ENCODE data around the gene LARGE1.

Gene LARGE1

DNA sequence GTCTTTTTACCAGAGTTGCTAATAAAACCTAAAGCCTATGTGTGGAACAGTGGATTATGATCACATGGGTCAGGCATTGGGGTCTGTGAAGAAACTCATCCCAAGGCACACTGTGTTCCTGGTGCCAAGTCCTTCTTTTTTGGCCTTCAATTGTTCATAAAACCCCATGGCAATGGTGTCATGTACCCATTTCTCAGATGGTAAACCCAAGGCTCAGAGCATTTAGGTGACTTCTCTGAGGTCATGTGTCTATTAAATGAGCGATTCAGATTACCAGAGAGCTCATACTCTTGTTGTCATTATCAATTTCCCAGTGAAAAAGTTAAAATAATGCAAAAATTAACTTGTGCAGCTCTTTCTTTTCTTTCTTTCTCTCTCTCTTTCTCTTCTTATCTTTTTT, 589.3 kb downstream of the LARGE1 start:
- no peak overlapping the region for H3K27ac ChIP-seq
- no peak for TF ChIP-seq ZFX (IDR thresholded peaks at IDR 0.05; ENCODE audit: borderline replicate concordance)
- TF ChIP-seq, protein P1, sequence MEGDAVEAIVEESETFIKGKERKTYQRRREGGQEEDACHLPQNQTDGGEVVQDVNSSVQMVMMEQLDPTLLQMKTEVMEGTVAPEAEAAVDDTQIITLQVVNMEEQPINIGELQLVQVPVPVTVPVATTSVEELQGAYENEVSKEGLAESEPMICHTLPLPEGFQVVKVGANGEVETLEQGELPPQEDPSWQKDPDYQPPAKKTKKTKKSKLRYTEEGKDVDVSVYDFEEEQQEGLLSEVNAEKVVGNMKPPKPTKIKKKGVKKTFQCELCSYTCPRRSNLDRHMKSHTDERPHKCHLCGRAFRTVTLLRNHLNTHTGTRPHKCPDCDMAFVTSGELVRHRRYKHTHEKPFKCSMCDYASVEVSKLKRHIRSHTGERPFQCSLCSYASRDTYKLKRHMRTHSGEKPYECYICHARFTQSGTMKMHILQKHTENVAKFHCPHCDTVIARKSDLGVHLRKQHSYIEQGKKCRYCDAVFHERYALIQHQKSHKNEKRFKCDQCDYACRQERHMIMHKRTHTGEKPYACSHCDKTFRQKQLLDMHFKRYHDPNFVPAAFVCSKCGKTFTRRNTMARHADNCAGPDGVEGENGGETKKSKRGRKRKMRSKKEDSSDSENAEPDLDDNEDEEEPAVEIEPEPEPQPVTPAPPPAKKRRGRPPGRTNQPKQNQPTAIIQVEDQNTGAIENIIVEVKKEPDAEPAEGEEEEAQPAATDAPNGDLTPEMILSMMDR (IDR thresholded peaks at IDR 0.05): no peak

GRCh38 chr22:33330534-33330933, 589.7 kb downstream of the LARGE1 start:
- no peak overlapping the region for H3K27ac ChIP-seq
- no peak for TF ChIP-seq ZFX (IDR thresholded peaks at IDR 0.05; ENCODE audit: borderline replicate concordance)
- TF ChIP-seq, protein P1 (IDR thresholded peaks at IDR 0.05): no peak

GRCh38 chr22:33329398-33329797, 590.9 kb downstream of the LARGE1 start:
- no peak overlapping the region for H3K27ac ChIP-seq
- TF ChIP-seq, protein P1 (IDR thresholded peaks at IDR 0.05): no peak
- TF ChIP-seq ZFX (IDR thresholded peaks at IDR 0.05; ENCODE audit: borderline replicate concordance): no peak

GRCh38 chr22:33328789-33329296, 591.4 kb downstream of the LARGE1 start:
- TF ChIP-seq, protein P1 (IDR thresholded peaks at IDR 0.05): no peak
- no peak for TF ChIP-seq ZFX (IDR thresholded peaks at IDR 0.05; ENCODE audit: borderline replicate concordance)
- H3K27ac ChIP-seq: no peak overlapping the region

DNA sequence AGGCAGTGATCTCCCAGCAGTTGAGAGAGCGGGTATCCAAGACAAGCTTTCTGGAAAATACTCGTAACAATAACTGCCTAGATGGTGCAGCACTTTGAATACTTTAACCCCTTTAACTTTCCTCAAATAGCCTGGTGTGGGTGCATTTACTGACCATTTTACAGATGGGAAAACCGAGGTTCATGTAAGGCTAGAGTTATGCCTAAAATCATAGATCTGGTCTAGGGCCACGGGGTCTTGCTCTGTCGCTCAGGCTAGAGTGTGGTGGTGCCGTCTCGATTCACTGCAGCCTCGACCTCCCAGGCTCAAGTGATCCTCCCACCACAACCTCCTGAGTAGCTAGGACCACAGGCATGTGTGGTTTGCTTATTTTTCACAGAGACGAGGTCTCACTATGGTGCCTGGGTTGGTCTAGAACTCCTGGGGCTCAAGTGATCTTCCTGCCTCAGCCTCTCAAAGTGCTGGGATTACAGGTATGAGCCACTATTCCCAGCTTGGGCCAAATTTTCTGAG, 592.9 kb downstream of the LARGE1 start:
- no peak for TF ChIP-seq ZFX (IDR thresholded peaks at IDR 0.05; ENCODE audit: borderline replicate concordance)
- TF ChIP-seq, protein P1 (IDR thresholded peaks at IDR 0.05): no peak
- no peak overlapping the region for H3K27ac ChIP-seq

- TF ChIP-seq, protein P1 (IDR thresholded peaks at IDR 0.05): no peak
- no peak for TF ChIP-seq ZFX (IDR thresholded peaks at IDR 0.05; ENCODE audit: borderline replicate concordance)
- H3K27ac ChIP-seq: no peak overlapping the region
Observed at GRCh38 chr22:33326540-33327295, 593.6 kb downstream of the LARGE1 start.
